PC-9 (cell line): ENCODE measurements around the gene FAM221A.

Experiments
- CTCF ChIP-seq: fragments of 200-600 bp; sonication (generic); conservative IDR thresholded peaks from 2 replicates; pipeline ENCODE4 v1.6.1; 2017; ENCODE audit warnings: mixed run types, antibody characterized with exemption, mild to moderate bottlenecking, moderate library complexity
- EZH2 ChIP-seq: fragments of 200-600 bp; sonication (generic); IDR thresholded peaks from 2 replicates; pipeline ENCODE4 v1.8.0; 2017; ENCODE audit warnings: antibody characterized with exemption, low read depth

GRCh38 chr7:23743226-23743625 is 63.2 kb downstream of the FAM221A start:
- TF ChIP-seq EZH2 (no peak), CTCF (no peak)
